ENCODE results near the gene ABCG1.

ABCG1 gene

GRCh38 chr21:42293649-42294272 lies 74.8 kb downstream of the ABCG1 start:
- TF ChIP-seq TAF1 (IDR thresholded peaks at IDR 0.05; ENCODE audit: borderline replicate concordance, low read depth, low read length) = no peak
- TF ChIP-seq POLR2AphosphoS5 (IDR thresholded peaks at IDR 0.05; ENCODE audit: low read depth, low read length) = no peak
- no peak for TF ChIP-seq POLR2A (IDR thresholded peaks at IDR 0.05; ENCODE audit: low read depth, low read length)
- no peak for FAIRE-seq
- DNase-seq (ENCODE audit: insufficient read length) = no peak

- DNase-seq (ENCODE audit: insufficient read length) (no peak), FAIRE-seq (no peak)
- no peak for TF ChIP-seq POLR2A (IDR thresholded peaks at IDR 0.05; ENCODE audit: low read depth, low read length)
- no peak for TF ChIP-seq POLR2AphosphoS5 (IDR thresholded peaks at IDR 0.05; ENCODE audit: low read depth, low read length)
- TF ChIP-seq TAF1 (IDR thresholded peaks at IDR 0.05; ENCODE audit: borderline replicate concordance, low read depth, low read length) = no peak
These were observed 75.4 kb downstream of the ABCG1 start for GRCh38 chr21:42294273-42294880.

GRCh38 chr21:42295845-42296244 lies 76.9 kb downstream of the ABCG1 start:
- no peak for TF ChIP-seq TAF1 (IDR thresholded peaks at IDR 0.05; ENCODE audit: borderline replicate concordance, low read depth, low read length)
- no peak for TF ChIP-seq POLR2A (IDR thresholded peaks at IDR 0.05; ENCODE audit: low read depth, low read length)
- no peak for TF ChIP-seq POLR2AphosphoS5 (IDR thresholded peaks at IDR 0.05; ENCODE audit: low read depth, low read length)
- DNase-seq (ENCODE audit: insufficient read length) = no peak
- FAIRE-seq = no peak

GRCh38 chr21:42296501-42296900 lies 77.6 kb downstream of the ABCG1 start:
- TF ChIP-seq POLR2A (IDR thresholded peaks at IDR 0.05; ENCODE audit: low read depth, low read length) (no peak), POLR2AphosphoS5 (IDR thresholded peaks at IDR 0.05; ENCODE audit: low read depth, low read length) (no peak), TAF1 (IDR thresholded peaks at IDR 0.05; ENCODE audit: borderline replicate concordance, low read depth, low read length) (no peak)
- DNase-seq (ENCODE audit: insufficient read length) (no peak), FAIRE-seq (no peak)

GRCh38 chr21:42297377-42297776 lies 78.4 kb downstream of the ABCG1 start:
- DNase-seq (ENCODE audit: insufficient read length) = no peak
- TF ChIP-seq POLR2A (IDR thresholded peaks at IDR 0.05; ENCODE audit: low read depth, low read length) = no peak
- TF ChIP-seq POLR2AphosphoS5 (IDR thresholded peaks at IDR 0.05; ENCODE audit: low read depth, low read length) = no peak
- no peak for TF ChIP-seq TAF1 (IDR thresholded peaks at IDR 0.05; ENCODE audit: borderline replicate concordance, low read depth, low read length)
- no peak for FAIRE-seq

- FAIRE-seq (no peak), DNase-seq (ENCODE audit: insufficient read length) (no peak)
- TF ChIP-seq TAF1 (IDR thresholded peaks at IDR 0.05; ENCODE audit: borderline replicate concordance, low read depth, low read length) (no peak), POLR2AphosphoS5 (IDR thresholded peaks at IDR 0.05; ENCODE audit: low read depth, low read length) (no peak), POLR2A (IDR thresholded peaks at IDR 0.05; ENCODE audit: low read depth, low read length) (no peak)
These were observed 79.3 kb downstream of the ABCG1 start for GRCh38 chr21:42298237-42298636.

GRCh38 chr21:42298657-42299056 lies 79.7 kb downstream of the ABCG1 start:
- DNase-seq (ENCODE audit: insufficient read length) (no peak), FAIRE-seq (no peak)
- TF ChIP-seq TAF1 (IDR thresholded peaks at IDR 0.05; ENCODE audit: borderline replicate concordance, low read depth, low read length) (no peak), POLR2AphosphoS5 (IDR thresholded peaks at IDR 0.05; ENCODE audit: low read depth, low read length) (no peak), POLR2A (IDR thresholded peaks at IDR 0.05; ENCODE audit: low read depth, low read length) (no peak)

- DNase-seq (ENCODE audit: insufficient read length) = no peak
- TF ChIP-seq TAF1 (IDR thresholded peaks at IDR 0.05; ENCODE audit: borderline replicate concordance, low read depth, low read length) (no peak), POLR2AphosphoS5 (IDR thresholded peaks at IDR 0.05; ENCODE audit: low read depth, low read length) (no peak), POLR2A (IDR thresholded peaks at IDR 0.05; ENCODE audit: low read depth, low read length) (no peak)
- FAIRE-seq = no peak
These were observed 80.5 kb downstream of the ABCG1 start for GRCh38 chr21:42299324-42300044.

GRCh38 chr21:42300045-42300583 lies 81.2 kb downstream of the ABCG1 start:
- no peak for TF ChIP-seq POLR2A (IDR thresholded peaks at IDR 0.05; ENCODE audit: low read depth, low read length)
- no peak for TF ChIP-seq TAF1 (IDR thresholded peaks at IDR 0.05; ENCODE audit: borderline replicate concordance, low read depth, low read length)
- TF ChIP-seq POLR2AphosphoS5 (IDR thresholded peaks at IDR 0.05; ENCODE audit: low read depth, low read length) = no peak
- no peak for DNase-seq (ENCODE audit: insufficient read length)
- FAIRE-seq = no peak

- FAIRE-seq (no peak), DNase-seq (ENCODE audit: insufficient read length) (no peak)
- TF ChIP-seq TAF1 (IDR thresholded peaks at IDR 0.05; ENCODE audit: borderline replicate concordance, low read depth, low read length) (no peak), POLR2A (IDR thresholded peaks at IDR 0.05; ENCODE audit: low read depth, low read length) (no peak), POLR2AphosphoS5 (IDR thresholded peaks at IDR 0.05; ENCODE audit: low read depth, low read length) (no peak)
These were observed 82.0 kb downstream of the ABCG1 start for GRCh38 chr21:42300956-42301355.

- FAIRE-seq (no peak), DNase-seq (ENCODE audit: insufficient read length) (no peak)
- no peak for TF ChIP-seq POLR2A (IDR thresholded peaks at IDR 0.05; ENCODE audit: low read depth, low read length)
- TF ChIP-seq TAF1 (IDR thresholded peaks at IDR 0.05; ENCODE audit: borderline replicate concordance, low read depth, low read length) = no peak
- no peak for TF ChIP-seq POLR2AphosphoS5 (IDR thresholded peaks at IDR 0.05; ENCODE audit: low read depth, low read length)
These were observed 82.6 kb downstream of the ABCG1 start for GRCh38 chr21:42301371-42302075.
